Liver (tissue), 9 donors: ENCODE measurements around the gene KCNT1. TPM values are rescaled to one million over a fixed set of nuclear protein-coding genes. Genes with fewer than 3 reads are reported as not detected.

Experiments
- DNase-seq: peaks from one replicate; pipeline ENCODE4 v3.0.0-alpha.2; 2017; ENCODE audit warnings: low spot score
- H3K27ac ChIP-seq, 2 donors: one replicate each; pipeline ENCODE4 v1.7.0; 2013; ENCODE audit warnings: inconsistent platforms in 2 of 2, low read length in 2 of 2, control low read depth in 1 of 2, low read depth in 1 of 2, mild to moderate bottlenecking in 1 of 2
- H3K27me3 ChIP-seq, 4 donors: one replicate each; pipeline versions ENCODE4 v1.6.1 to v1.7.0; 2013; ENCODE audit warnings: low read length in 3 of 4, inconsistent platforms in 1 of 4, mild to moderate bottlenecking in 1 of 4, moderate library complexity in 1 of 4; ENCODE audit not compliant: control insufficient read depth in 4 of 4, insufficient read depth in 4 of 4
- H3K36me3 ChIP-seq, 4 donors: one replicate each; pipeline versions ENCODE4 v1.6.1 to v1.7.0; 2013; ENCODE audit warnings: low read length in 3 of 4, mild to moderate bottlenecking in 3 of 4, low read depth in 1 of 4, moderate library complexity in 1 of 4; ENCODE audit not compliant: control insufficient read depth in 4 of 4, insufficient read depth in 3 of 4
- H3K4me1 ChIP-seq, 4 donors: one replicate each; pipeline versions ENCODE4 v1.6.1 to v1.7.0; 2013; ENCODE audit warnings: low read length in 3 of 4, mild to moderate bottlenecking in 3 of 4, moderate library complexity in 1 of 4; ENCODE audit not compliant: control insufficient read depth in 4 of 4, insufficient read depth in 4 of 4
- H3K4me3 ChIP-seq, 3 donors: one replicate each; pipeline versions ENCODE4 v1.6.1 to v1.7.0; 2013; ENCODE audit warnings: low read length in 3 of 3, control low read depth in 1 of 3, low read depth in 1 of 3, mild to moderate bottlenecking in 1 of 3
- H3K9ac ChIP-seq, 2 donors: one replicate each; pipeline ENCODE4 v1.7.0; 2013; ENCODE audit warnings: low read length in 2 of 2, mild to moderate bottlenecking in 2 of 2, moderate library complexity in 2 of 2, control low read depth in 1 of 2, low read depth in 1 of 2
- H3K9me3 ChIP-seq, 4 donors: one replicate each; pipeline versions ENCODE4 v1.6.1 to v1.7.0; 2013; ENCODE audit warnings: low read length in 3 of 4; ENCODE audit not compliant: control insufficient read depth in 4 of 4
- ATF3 ChIP-seq: IDR thresholded peaks from 2 replicates; pipeline ENCODE4 v1.6.1; 2016; ENCODE audit warnings: antibody characterized with exemption
- CTCF ChIP-seq: fragments of 150-350 bp; IDR thresholded peaks from 2 replicates; pipeline ENCODE4 v1.5.1; 2017; ENCODE audit warnings: improper control_type of control experiment, low read depth, low read length; ENCODE audit not compliant: missing input control
- EGR1 ChIP-seq, 2 donors: IDR thresholded peaks; 2 replicates each; pipeline ENCODE4 v1.6.1; 2016 to 2018; ENCODE audit warnings: antibody characterized with exemption in 2 of 2, low read depth in 2 of 2
- FOXA1 ChIP-seq: IDR thresholded peaks from 2 replicates; pipeline ENCODE4 v1.6.1; 2016; ENCODE audit warnings: antibody characterized with exemption
- HNF4G ChIP-seq: IDR thresholded peaks from 2 replicates; pipeline ENCODE4 v1.6.1; 2016; ENCODE audit warnings: antibody characterized with exemption
- JUND ChIP-seq, 2 donors: IDR thresholded peaks; 2 replicates each; pipeline ENCODE4 v1.6.1; 2016; ENCODE audit warnings: antibody characterized with exemption in 2 of 2
- NR2F2 ChIP-seq: IDR thresholded peaks from 2 replicates; pipeline ENCODE4 v1.6.1; 2016; ENCODE audit warnings: antibody characterized with exemption
- RAD21 ChIP-seq, 2 donors: IDR thresholded peaks; 2 replicates each; pipeline ENCODE4 v1.6.1; 2016; ENCODE audit warnings: antibody characterized with exemption in 2 of 2, mild to moderate bottlenecking in 2 of 2
- REST ChIP-seq: IDR thresholded peaks from 2 replicates; pipeline ENCODE4 v1.6.1; 2016; ENCODE audit warnings: antibody characterized with exemption, mild to moderate bottlenecking
- RXRA ChIP-seq, 2 donors: IDR thresholded peaks; 2 replicates each; pipeline ENCODE4 v1.6.1; 2017 to 2018; ENCODE audit warnings: antibody characterized with exemption in 2 of 2, mild to moderate bottlenecking in 1 of 2
- SP1 ChIP-seq: IDR thresholded peaks from 2 replicates; pipeline ENCODE4 v1.6.1; 2018; ENCODE audit warnings: antibody characterized with exemption, mild to moderate bottlenecking
- TAF1 ChIP-seq: conservative IDR thresholded peaks from 2 replicates; pipeline ENCODE4 v1.6.1; 2016; ENCODE audit warnings: antibody characterized with exemption, mild to moderate bottlenecking
- YY1 ChIP-seq: IDR thresholded peaks from 2 replicates; pipeline ENCODE4 v1.6.1; 2016; ENCODE audit warnings: antibody characterized with exemption, mild to moderate bottlenecking
- ZBTB33 ChIP-seq: IDR thresholded peaks from 2 replicates; pipeline ENCODE4 v1.6.1; 2016; ENCODE audit warnings: antibody characterized with exemption
- WGBS: extraction: QIAGEN DNeasy Blood & Tissue Kit; methylation state at CpG from one replicate; pipeline ENCODE4 v1.1.7; 2013; 5-methylcytosine and 5-hydroxymethylcytosine counted together
- polyA plus RNA-seq, 2 donors: library from polyadenylated mRNA; stranded (reverse) in 1 of 2; unstranded in 1 of 2; fragments of 200-250 nt in 1 of 2; fragments of >200 nt in 1 of 2; fragmentation: Nextera tagmentation in 1 of 2; extraction: Ambion mirVana in 1 of 2; gene quantifications; one replicate each; pipeline versions ENCODE4 v1.2.1 to v1.2.3, GENCODE V29; 2013 to 2015
- total RNA-seq, 2 donors: library from RNA; depleted of rRNA; stranded (reverse); fragments of >200 nt; gene quantifications; one replicate each; pipeline ENCODE4 v1.2.3, GENCODE V29; 2014
- donor health status: healthy.
- donor health status: healthy.
- donor health status: healthy.
- donor health status: healthy.
- donor health status: healthy.

The KCNT1 gene
- total and polyA plus RNA-seq, 4 donors, result 0.08 TPM; not detected in 2

- TF ChIP-seq ATF3 (no peak), NR2F2 (no peak), YY1 (no peak), RAD21 (IDR thresholded peaks at IDR 0.05) (no peak), EGR1 (IDR thresholded peaks at IDR 0.05; ENCODE audit: low read depth in 2 of 2) (no peak), SP1 (no peak), CTCF (no peak), ZBTB33 (no peak), FOXA1 (no peak), JUND (IDR thresholded peaks at IDR 0.05) (no peak), HNF4G (no peak), REST (no peak), TAF1 (no peak)
- no peaks in the 10 kb centered on the region for H3K27me3 ChIP-seq
- 76% methylated on average over 18 of the region's 18 CpGs for WGBS
These were observed 101.0 kb downstream of the KCNT1 start for GRCh38 chr9:135802876-135803419.

GRCh38 chr9:135803441-135803840 lies 101.5 kb downstream of the KCNT1 start:
- H3K4me3 ChIP-seq, result no peak overlapping the region
- no peak for DNase-seq
- H3K27ac ChIP-seq, result no peak overlapping the region
- H3K36me3 ChIP-seq, result no peaks in the 10 kb centered on the region
- 95% methylated on average over 10 of the region's 10 CpGs for WGBS
- no peaks in the 10 kb centered on the region for H3K4me1 ChIP-seq
- no peaks in the 10 kb centered on the region for H3K9me3 ChIP-seq
- TF ChIP-seq RAD21 (IDR thresholded peaks at IDR 0.05) (no peak), CTCF (no peak), FOXA1 (no peak), SP1 (no peak), HNF4G (no peak), JUND (IDR thresholded peaks at IDR 0.05) (no peak), RXRA (IDR thresholded peaks at IDR 0.05) (no peak), TAF1 (no peak)
- H3K9ac ChIP-seq, result no peak overlapping the region
- no peaks in the 10 kb centered on the region for H3K27me3 ChIP-seq

More at GRCh38 chr9:135802876-135803419, 101.0 kb downstream of the KCNT1 start:
- Histone ChIP-seq H3K4me3 (no peak overlapping the region), H3K4me1 (no peaks in the 10 kb centered on the region), H3K36me3 (no peaks in the 10 kb centered on the region), H3K9ac (no peak overlapping the region), H3K27ac (no peak overlapping the region), H3K9me3 (no peaks in the 10 kb centered on the region)
- no peak for DNase-seq
